SH-SY5Y (cell line): ENCODE results near the gene GSTK1.

ENCODE experiments used
- GATA2 ChIP-seq: IDR thresholded peaks from 2 replicates; pipeline ENCODE4 v1.6.1; 2011; ENCODE audit warnings: mild to moderate bottlenecking, low read depth, low read length
- GATA3 ChIP-seq: IDR thresholded peaks from 2 replicates; pipeline ENCODE4 v1.6.1; 2011; ENCODE audit warnings: low read depth, mild to moderate bottlenecking, low read length, moderate library complexity

- TF ChIP-seq GATA2: no peak
- no peak for TF ChIP-seq GATA3
Observed at GRCh38 chr7:143284591-143285469, 21.6 kb downstream of the GSTK1 start, which contains the start of gene TMEM139.
